Prostate gland (tissue), 2 donors: ENCODE results near the gene ZBTB40.

ENCODE experiments used
- POLR2A ChIP-seq: fragments of 450-650 bp; IDR thresholded peaks from one replicate; pipeline ENCODE4 v1.6.1; 2016; ENCODE audit warnings: antibody characterized with exemption, mild to moderate bottlenecking
- TF ChIP-seq, protein P1 (sequence below), 4 experiments: fragments of 200-600 bp in 2 of 4; fragments of 450-650 bp in 2 of 4; sonication (generic) in 2 of 4; IDR thresholded peaks; 1 replicate in 3 of 4; 2 replicates in 1 of 4; pipeline ENCODE4 v1.5.1; 2016 to 2019; ENCODE audit warnings: antibody characterized with exemption in 4 of 4, mild to moderate bottlenecking in 2 of 4, moderate library complexity in 2 of 4

- TF ChIP-seq, protein P1, sequence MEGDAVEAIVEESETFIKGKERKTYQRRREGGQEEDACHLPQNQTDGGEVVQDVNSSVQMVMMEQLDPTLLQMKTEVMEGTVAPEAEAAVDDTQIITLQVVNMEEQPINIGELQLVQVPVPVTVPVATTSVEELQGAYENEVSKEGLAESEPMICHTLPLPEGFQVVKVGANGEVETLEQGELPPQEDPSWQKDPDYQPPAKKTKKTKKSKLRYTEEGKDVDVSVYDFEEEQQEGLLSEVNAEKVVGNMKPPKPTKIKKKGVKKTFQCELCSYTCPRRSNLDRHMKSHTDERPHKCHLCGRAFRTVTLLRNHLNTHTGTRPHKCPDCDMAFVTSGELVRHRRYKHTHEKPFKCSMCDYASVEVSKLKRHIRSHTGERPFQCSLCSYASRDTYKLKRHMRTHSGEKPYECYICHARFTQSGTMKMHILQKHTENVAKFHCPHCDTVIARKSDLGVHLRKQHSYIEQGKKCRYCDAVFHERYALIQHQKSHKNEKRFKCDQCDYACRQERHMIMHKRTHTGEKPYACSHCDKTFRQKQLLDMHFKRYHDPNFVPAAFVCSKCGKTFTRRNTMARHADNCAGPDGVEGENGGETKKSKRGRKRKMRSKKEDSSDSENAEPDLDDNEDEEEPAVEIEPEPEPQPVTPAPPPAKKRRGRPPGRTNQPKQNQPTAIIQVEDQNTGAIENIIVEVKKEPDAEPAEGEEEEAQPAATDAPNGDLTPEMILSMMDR (IDR thresholded peaks at IDR 0.05) = no peak
- TF ChIP-seq POLR2A = no peak
Measured at GRCh38 chr1:22576150-22576544, 124.5 kb downstream of the ZBTB40 start.
